ENCODE results near the gene UQCRQ. TPM values are rescaled to one million over a fixed set of nuclear protein-coding genes. Genes with fewer than 3 reads are reported as not detected.

Gene UQCRQ
- total and polyA plus RNA-seq, 2 of the 13 experiments (the other 11 are each of a cell fraction or from before 2014, with no cell fraction given): 257 to 575 TPM

DNA sequence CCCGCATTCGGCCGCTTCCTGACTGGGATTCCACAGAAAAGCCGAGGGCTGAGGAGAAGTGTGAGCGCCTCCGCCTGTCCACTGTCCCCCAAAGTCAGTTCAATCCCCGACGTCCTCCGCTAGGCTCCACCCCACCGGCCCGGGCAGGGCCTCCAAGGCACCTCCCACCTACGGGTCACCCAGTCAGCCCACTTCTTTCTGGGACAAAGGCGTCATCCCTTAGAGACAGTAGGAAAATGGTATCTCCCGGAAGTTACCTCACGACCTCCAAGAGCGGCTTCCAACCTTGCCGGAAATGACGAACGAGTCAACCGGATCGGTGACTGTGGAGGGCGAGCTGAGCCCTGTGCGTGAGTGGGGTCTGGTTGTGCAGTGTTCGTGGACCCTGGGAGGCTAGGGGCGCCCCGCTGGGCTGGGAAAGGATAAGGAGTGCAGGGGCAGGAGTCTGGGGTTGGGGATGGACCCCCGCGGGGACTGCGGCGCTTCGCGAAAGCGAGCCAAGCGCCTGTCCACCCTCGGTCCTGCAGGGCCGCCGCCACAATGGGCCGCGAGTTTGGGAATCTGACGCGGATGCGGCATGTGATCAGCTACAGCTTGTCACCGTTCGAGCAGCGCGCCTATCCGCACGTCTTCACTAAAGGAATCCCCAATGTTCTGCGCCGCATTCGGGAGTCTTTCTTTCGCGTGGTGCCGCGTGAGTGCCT, at the start of gene UQCRQ, which contains the start of gene GDF9 (continued):
- TF ChIP-seq, protein P1, sequence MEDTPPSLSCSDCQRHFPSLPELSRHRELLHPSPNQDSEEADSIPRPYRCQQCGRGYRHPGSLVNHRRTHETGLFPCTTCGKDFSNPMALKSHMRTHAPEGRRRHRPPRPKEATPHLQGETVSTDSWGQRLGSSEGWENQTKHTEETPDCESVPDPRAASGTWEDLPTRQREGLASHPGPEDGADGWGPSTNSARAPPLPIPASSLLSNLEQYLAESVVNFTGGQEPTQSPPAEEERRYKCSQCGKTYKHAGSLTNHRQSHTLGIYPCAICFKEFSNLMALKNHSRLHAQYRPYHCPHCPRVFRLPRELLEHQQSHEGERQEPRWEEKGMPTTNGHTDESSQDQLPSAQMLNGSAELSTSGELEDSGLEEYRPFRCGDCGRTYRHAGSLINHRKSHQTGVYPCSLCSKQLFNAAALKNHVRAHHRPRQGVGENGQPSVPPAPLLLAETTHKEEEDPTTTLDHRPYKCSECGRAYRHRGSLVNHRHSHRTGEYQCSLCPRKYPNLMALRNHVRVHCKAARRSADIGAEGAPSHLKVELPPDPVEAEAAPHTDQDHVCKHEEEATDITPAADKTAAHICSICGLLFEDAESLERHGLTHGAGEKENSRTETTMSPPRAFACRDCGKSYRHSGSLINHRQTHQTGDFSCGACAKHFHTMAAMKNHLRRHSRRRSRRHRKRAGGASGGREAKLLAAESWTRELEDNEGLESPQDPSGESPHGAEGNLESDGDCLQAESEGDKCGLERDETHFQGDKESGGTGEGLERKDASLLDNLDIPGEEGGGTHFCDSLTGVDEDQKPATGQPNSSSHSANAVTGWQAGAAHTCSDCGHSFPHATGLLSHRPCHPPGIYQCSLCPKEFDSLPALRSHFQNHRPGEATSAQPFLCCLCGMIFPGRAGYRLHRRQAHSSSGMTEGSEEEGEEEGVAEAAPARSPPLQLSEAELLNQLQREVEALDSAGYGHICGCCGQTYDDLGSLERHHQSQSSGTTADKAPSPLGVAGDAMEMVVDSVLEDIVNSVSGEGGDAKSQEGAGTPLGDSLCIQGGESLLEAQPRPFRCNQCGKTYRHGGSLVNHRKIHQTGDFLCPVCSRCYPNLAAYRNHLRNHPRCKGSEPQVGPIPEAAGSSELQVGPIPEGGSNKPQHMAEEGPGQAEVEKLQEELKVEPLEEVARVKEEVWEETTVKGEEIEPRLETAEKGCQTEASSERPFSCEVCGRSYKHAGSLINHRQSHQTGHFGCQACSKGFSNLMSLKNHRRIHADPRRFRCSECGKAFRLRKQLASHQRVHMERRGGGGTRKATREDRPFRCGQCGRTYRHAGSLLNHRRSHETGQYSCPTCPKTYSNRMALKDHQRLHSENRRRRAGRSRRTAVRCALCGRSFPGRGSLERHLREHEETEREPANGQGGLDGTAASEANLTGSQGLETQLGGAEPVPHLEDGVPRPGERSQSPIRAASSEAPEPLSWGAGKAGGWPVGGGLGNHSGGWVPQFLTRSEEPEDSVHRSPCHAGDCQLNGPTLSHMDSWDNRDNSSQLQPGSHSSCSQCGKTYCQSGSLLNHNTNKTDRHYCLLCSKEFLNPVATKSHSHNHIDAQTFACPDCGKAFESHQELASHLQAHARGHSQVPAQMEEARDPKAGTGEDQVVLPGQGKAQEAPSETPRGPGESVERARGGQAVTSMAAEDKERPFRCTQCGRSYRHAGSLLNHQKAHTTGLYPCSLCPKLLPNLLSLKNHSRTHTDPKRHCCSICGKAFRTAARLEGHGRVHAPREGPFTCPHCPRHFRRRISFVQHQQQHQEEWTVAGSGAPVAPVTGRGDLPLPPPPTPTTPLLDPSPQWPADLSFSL (CRISPR knock-in tag; IDR thresholded peaks at IDR 0.05): no peak
- TF ChIP-seq ZNF75D (CRISPR knock-in tag; IDR thresholded peaks at IDR 0.05; ENCODE audit: borderline replicate concordance) (no peak), FLYWCH1 (CRISPR knock-in tag; IDR thresholded peaks at IDR 0.05) (no peak), GLI4 (CRISPR knock-in tag; IDR thresholded peaks at IDR 0.05; ENCODE audit: borderline replicate concordance) (0 out of 2 replicates have a peak, but pooled peaks have one; percentile 62), ZNF768 (CRISPR knock-in tag; IDR thresholded peaks at IDR 0.05) (peak; percentile 67; the same call in 1 of the 2 replicates), MBD4 (IDR thresholded peaks at IDR 0.05; ENCODE audit: borderline replicate concordance, low read length) (no peak), CEBPB (IDR thresholded peaks at IDR 0.05; ENCODE audit: borderline replicate concordance, low read depth, low read length) (peak; percentile 18; the same call in 1 of the 2 replicates), POGZ (CRISPR knock-in tag; IDR thresholded peaks at IDR 0.05) (peak; percentile 87), NONO (IDR thresholded peaks at IDR 0.05) (no peak), NONO (CRISPR knock-in tag; conservative IDR thresholded peaks at IDR 0.05) (peak; percentile 96), ZNF335 (CRISPR knock-in tag; IDR thresholded peaks at IDR 0.05) (peak; percentile 42; the same call in 1 of the 2 replicates), NFYB (CRISPR knock-in tag; IDR thresholded peaks at IDR 0.05) (peak; percentile 10; the same call in 1 of the 2 replicates), ZNF282 (IDR thresholded peaks at IDR 0.05; ENCODE audit: partially characterized antibody) (no peak), IRF2 (CRISPR knock-in tag; IDR thresholded peaks at IDR 0.05) (peak; percentile 86), PCBP1 (IDR thresholded peaks at IDR 0.05; ENCODE audit: borderline replicate concordance, low read depth, low read length) (no peak), SPEN (CRISPR knock-in tag; IDR thresholded peaks at IDR 0.05; ENCODE audit: low read depth) (peak; percentile 83), ZNF10 (CRISPR knock-in tag; IDR thresholded peaks at IDR 0.05; ENCODE audit: borderline replicate concordance, low read depth) (no peak)
- TF ChIP-seq, protein P2, sequence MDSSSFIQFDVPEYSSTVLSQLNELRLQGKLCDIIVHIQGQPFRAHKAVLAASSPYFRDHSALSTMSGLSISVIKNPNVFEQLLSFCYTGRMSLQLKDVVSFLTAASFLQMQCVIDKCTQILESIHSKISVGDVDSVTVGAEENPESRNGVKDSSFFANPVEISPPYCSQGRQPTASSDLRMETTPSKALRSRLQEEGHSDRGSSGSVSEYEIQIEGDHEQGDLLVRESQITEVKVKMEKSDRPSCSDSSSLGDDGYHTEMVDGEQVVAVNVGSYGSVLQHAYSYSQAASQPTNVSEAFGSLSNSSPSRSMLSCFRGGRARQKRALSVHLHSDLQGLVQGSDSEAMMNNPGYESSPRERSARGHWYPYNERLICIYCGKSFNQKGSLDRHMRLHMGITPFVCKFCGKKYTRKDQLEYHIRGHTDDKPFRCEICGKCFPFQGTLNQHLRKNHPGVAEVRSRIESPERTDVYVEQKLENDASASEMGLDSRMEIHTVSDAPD (CRISPR knock-in tag; IDR thresholded peaks at IDR 0.05): peak; percentile 79; the same call in 1 of the 2 replicates
- TF ChIP-seq, protein P3, sequence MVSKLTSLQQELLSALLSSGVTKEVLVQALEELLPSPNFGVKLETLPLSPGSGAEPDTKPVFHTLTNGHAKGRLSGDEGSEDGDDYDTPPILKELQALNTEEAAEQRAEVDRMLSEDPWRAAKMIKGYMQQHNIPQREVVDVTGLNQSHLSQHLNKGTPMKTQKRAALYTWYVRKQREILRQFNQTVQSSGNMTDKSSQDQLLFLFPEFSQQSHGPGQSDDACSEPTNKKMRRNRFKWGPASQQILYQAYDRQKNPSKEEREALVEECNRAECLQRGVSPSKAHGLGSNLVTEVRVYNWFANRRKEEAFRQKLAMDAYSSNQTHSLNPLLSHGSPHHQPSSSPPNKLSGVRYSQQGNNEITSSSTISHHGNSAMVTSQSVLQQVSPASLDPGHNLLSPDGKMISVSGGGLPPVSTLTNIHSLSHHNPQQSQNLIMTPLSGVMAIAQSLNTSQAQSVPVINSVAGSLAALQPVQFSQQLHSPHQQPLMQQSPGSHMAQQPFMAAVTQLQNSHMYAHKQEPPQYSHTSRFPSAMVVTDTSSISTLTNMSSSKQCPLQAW (CRISPR knock-in tag; IDR thresholded peaks at IDR 0.05): peak; percentile 95
- TF ChIP-seq, protein P4, sequence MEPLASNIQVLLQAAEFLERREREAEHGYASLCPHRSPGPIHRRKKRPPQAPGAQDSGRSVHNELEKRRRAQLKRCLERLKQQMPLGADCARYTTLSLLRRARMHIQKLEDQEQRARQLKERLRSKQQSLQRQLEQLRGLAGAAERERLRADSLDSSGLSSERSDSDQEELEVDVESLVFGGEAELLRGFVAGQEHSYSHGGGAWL (CRISPR knock-in tag; IDR thresholded peaks at IDR 0.05): peak; percentile 36; the same call in 1 of the 2 replicates
